ENCODE measurements around the gene VTI1A.

GRCh38 chr10:112844681-112845544 is 397.9 kb downstream of the VTI1A start:
- TF ChIP-seq CTCF (IDR thresholded peaks at IDR 0.05) (no peak), POLR2A (IDR thresholded peaks at IDR 0.05) (no peak)

All from esophagus squamous epithelium (tissue), 4 donors.